GM23338 (cell line): ENCODE results near the gene SRPK2. TPM values are rescaled to one million over a fixed set of nuclear protein-coding genes. Genes with fewer than 3 reads are reported as not detected.

Experiments used
- ATAC-seq: fragments of 200-7000 bp; cut with Tn5 transposase; 3 replicates; pipeline ENCODE4 v1.9.1; 2020
- DNase-seq: peaks from one replicate; pipeline ENCODE4 v3.0.0-alpha.2; 2015; ENCODE audit warnings: low spot score
- H2AFZ ChIP-seq: fragments of 200-600 bp; sonication (generic); 2 replicates; pipeline ENCODE4 v1.8.0; 2016; ENCODE audit warnings: antibody characterized with exemption, mild to moderate bottlenecking, moderate library complexity
- H3F3A ChIP-seq: fragments of 200-600 bp; sonication (generic); replicated peaks from 2 replicates; pipeline ENCODE4 v1.8.0; 2017; ENCODE audit warnings: antibody characterized with exemption, mixed run types, low read depth
- H3K27ac ChIP-seq: fragments of 200-600 bp; sonication (generic); 2 replicates; pipeline ENCODE4 v1.6.1; 2016; ENCODE audit warnings: low read depth
- H3K27me3 ChIP-seq: fragments of 200-600 bp; sonication (generic); 2 replicates; pipeline ENCODE4 v1.8.0; 2016; ENCODE audit warnings: mild to moderate bottlenecking, mixed run types, moderate library complexity; ENCODE audit not compliant: insufficient read depth
- H3K36me3 ChIP-seq: fragments of 200-600 bp; sonication (generic); 2 replicates; pipeline ENCODE4 v1.8.0; 2016; ENCODE audit warnings: mild to moderate bottlenecking; ENCODE audit not compliant: insufficient read depth
- H3K4me1 ChIP-seq: fragments of 200-600 bp; sonication (generic); 2 replicates; pipeline ENCODE4 v1.8.0; 2016; ENCODE audit warnings: mild to moderate bottlenecking, moderate library complexity; ENCODE audit not compliant: insufficient read depth
- H3K4me2 ChIP-seq: fragments of 200-600 bp; sonication (generic); 2 replicates; pipeline ENCODE4 v1.7.1; 2017; ENCODE audit warnings: mixed run types
- H3K4me3 ChIP-seq: fragments of 200-600 bp; sonication (generic); 2 replicates; pipeline ENCODE4 v1.6.1; 2016; ENCODE audit warnings: mixed run types
- H3K79me2 ChIP-seq: fragments of 200-600 bp; sonication (generic); replicated peaks from 2 replicates; pipeline ENCODE4 v1.8.0; 2017; ENCODE audit warnings: mild to moderate bottlenecking; ENCODE audit not compliant: insufficient read depth
- H3K9me2 ChIP-seq: fragments of 200-600 bp; sonication (generic); 2 replicates; pipeline ENCODE4 v1.8.0; 2017; ENCODE audit not compliant: insufficient read depth
- H4K20me1 ChIP-seq: fragments of 200-600 bp; sonication (generic); replicated peaks from 2 replicates; pipeline ENCODE4 v1.8.0; 2017; ENCODE audit warnings: mild to moderate bottlenecking; ENCODE audit not compliant: insufficient read depth
- H3K27ac Mint-ChIP-seq: 2 replicates; pipeline ENCODE4 v1.8.0; 2020; ENCODE audit warnings: inconsistent platforms, mild to moderate bottlenecking, moderate library complexity, mixed read lengths
- H3K27me3 Mint-ChIP-seq: 3 replicates; pipeline ENCODE4 v1.8.0; 2022; ENCODE audit warnings: low read depth, mild to moderate bottlenecking, moderate library complexity, mixed read lengths, inconsistent platforms; ENCODE audit not compliant: insufficient read depth, poor library complexity
- H3K36me3 Mint-ChIP-seq: 3 replicates; pipeline ENCODE4 v1.8.0; 2021; ENCODE audit warnings: low read depth, mild to moderate bottlenecking, inconsistent platforms, moderate library complexity, mixed read lengths
- H3K4me1 Mint-ChIP-seq: 3 replicates; pipeline ENCODE4 v1.8.0; 2020; ENCODE audit warnings: mild to moderate bottlenecking, inconsistent platforms, mixed read lengths
- H3K4me3 Mint-ChIP-seq: 3 replicates; pipeline ENCODE4 v1.8.0; 2021; ENCODE audit warnings: moderate library complexity, mild to moderate bottlenecking, inconsistent platforms, mixed read lengths
- H3K9me3 Mint-ChIP-seq: 3 replicates; pipeline ENCODE4 v1.8.0; 2020; ENCODE audit warnings: moderate library complexity, mild to moderate bottlenecking, inconsistent platforms, mixed read lengths
- EZH2phosphoT487 ChIP-seq: fragments of 200-600 bp; sonication (generic); IDR thresholded peaks from one replicate; pipeline ENCODE4 v1.8.1; 2018; ENCODE audit warnings: antibody characterized with exemption; ENCODE audit not compliant: unreplicated experiment
- JUNB ChIP-seq: IDR thresholded peaks from one replicate; pipeline ENCODE4 v1.6.1; 2016; ENCODE audit warnings: antibody characterized with exemption; ENCODE audit not compliant: unreplicated experiment
- POLR2AphosphoS5 ChIP-seq: IDR thresholded peaks from 2 replicates; pipeline ENCODE4 v1.6.1; 2016; ENCODE audit warnings: antibody characterized with exemption, low read depth
- STAT1 ChIP-seq: IDR thresholded peaks from one replicate; pipeline ENCODE4 v1.6.1; 2016; ENCODE audit warnings: antibody characterized with exemption; ENCODE audit not compliant: unreplicated experiment
- polyA plus RNA-seq: library from polyadenylated mRNA; unstranded; fragments of >200 nt; fragmentation: Nextera tagmentation; extraction: Ambion mirVana; gene quantifications from 2 replicates; pipeline ENCODE4 v1.2.1, GENCODE V29; 2016
- total RNA-seq: library from RNA; depleted of rRNA; stranded (reverse); fragments of >200 nt; shearing (Covaris generic); gene quantifications from 2 replicates; pipeline ENCODE4 v1.2.3, GENCODE V29; 2014
- TF ChIP-seq, protein P1 (sequence below): fragments of 250-450 bp; sonication (Bioruptor Pico); IDR thresholded peaks from 2 replicates; pipeline ENCODE4 v1.5.0; 2020; ENCODE audit warnings: mild to moderate bottlenecking, moderate library complexity
- TF ChIP-seq, protein P2 (sequence below), 2 experiments: fragments of 200-600 bp in 1 of 2; sonication (generic) in 1 of 2; conservative IDR thresholded peaks; 2 replicates each; pipeline versions ENCODE4 v1.5.1 to v1.6.1; 2016 to 2017; ENCODE audit warnings: antibody characterized with exemption in 2 of 2, low read depth in 2 of 2, mild to moderate bottlenecking in 2 of 2, moderate library complexity in 1 of 2
- TF ChIP-seq, protein P3 (sequence below): IDR thresholded peaks from 2 replicates; pipeline ENCODE4 v1.6.1; 2016; ENCODE audit warnings: antibody characterized with exemption

SRPK2 gene
- total and polyA plus RNA-seq, 2 experiments from 2014 or later: 66.3 to 91.5 TPM

DNA sequence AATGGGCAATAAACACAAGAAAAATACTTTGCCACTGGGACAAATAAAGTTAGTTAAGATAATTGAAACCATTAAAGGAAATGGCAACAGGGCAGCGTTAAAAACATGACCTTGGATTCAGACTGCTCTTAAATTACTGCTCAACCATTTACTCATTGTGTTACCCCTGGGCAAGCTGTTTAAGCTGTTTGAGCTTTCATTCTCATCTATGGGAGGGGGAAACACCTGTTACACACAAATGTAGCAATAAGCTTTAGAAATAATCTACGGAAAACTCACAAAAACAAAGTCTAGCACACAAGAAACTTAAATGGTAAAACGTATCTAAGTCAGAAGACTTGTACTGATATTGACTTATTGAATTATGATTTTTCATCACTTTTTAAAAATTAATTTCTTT lies 237.6 kb downstream of the SRPK2 start (continued):
- TF ChIP-seq, protein P1, sequence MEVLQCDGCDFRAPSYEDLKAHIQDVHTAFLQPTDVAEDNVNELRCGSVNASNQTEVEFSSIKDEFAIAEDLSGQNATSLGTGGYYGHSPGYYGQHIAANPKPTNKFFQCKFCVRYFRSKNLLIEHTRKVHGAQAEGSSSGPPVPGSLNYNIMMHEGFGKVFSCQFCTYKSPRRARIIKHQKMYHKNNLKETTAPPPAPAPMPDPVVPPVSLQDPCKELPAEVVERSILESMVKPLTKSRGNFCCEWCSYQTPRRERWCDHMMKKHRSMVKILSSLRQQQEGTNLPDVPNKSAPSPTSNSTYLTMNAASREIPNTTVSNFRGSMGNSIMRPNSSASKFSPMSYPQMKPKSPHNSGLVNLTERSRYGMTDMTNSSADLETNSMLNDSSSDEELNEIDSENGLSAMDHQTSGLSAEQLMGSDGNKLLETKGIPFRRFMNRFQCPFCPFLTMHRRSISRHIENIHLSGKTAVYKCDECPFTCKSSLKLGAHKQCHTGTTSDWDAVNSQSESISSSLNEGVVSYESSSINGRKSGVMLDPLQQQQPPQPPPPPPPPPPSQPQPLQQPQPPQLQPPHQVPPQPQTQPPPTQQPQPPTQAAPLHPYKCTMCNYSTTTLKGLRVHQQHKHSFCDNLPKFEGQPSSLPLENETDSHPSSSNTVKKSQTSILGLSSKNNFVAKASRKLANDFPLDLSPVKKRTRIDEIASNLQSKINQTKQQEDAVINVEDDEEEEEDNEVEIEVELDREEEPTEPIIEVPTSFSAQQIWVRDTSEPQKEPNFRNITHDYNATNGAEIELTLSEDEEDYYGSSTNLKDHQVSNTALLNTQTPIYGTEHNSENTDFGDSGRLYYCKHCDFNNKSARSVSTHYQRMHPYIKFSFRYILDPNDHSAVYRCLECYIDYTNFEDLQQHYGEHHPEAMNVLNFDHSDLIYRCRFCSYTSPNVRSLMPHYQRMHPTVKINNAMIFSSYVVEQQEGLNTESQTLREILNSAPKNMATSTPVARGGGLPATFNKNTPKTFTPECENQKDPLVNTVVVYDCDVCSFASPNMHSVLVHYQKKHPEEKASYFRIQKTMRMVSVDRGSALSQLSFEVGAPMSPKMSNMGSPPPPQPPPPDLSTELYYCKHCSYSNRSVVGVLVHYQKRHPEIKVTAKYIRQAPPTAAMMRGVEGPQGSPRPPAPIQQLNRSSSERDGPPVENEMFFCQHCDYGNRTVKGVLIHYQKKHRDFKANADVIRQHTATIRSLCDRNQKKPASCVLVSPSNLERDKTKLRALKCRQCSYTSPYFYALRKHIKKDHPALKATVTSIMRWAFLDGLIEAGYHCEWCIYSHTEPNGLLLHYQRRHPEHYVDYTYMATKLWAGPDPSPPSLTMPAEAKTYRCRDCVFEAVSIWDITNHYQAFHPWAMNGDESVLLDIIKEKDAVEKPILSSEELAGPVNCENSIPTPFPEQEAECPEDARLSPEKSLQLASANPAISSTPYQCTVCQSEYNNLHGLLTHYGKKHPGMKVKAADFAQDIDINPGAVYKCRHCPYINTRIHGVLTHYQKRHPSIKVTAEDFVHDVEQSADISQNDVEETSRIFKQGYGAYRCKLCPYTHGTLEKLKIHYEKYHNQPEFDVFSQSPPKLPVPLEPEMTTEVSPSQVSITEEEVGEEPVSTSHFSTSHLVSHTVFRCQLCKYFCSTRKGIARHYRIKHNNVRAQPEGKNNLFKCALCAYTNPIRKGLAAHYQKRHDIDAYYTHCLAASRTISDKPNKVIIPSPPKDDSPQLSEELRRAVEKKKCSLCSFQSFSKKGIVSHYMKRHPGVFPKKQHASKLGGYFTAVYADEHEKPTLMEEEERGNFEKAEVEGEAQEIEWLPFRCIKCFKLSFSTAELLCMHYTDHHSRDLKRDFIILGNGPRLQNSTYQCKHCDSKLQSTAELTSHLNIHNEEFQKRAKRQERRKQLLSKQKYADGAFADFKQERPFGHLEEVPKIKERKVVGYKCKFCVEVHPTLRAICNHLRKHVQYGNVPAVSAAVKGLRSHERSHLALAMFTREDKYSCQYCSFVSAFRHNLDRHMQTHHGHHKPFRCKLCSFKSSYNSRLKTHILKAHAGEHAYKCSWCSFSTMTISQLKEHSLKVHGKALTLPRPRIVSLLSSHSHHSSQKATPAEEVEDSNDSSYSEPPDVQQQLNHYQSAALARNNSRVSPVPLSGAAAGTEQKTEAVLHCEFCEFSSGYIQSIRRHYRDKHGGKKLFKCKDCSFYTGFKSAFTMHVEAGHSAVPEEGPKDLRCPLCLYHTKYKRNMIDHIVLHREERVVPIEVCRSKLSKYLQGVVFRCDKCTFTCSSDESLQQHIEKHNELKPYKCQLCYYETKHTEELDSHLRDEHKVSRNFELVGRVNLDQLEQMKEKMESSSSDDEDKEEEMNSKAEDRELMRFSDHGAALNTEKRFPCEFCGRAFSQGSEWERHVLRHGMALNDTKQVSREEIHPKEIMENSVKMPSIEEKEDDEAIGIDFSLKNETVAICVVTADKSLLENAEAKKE (CRISPR knock-in tag): no peak

DNA sequence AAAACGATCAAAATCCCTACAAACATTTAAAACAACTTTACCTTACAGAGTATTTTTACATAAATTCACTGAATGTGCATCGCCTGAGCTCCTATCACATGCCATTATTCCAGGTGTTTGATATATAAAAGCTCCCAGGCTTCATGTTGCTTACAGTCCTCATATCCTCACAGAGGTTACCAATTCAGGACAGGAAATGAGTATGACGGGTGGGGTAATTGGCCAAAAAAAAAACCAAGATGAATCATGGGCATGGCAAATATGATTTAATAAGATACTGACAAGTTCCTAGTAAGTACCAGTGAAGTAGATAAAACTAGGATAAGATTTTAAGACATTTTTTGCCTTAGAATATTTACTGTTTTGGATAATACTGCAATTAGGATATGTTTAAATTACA lies 238.9 kb downstream of the SRPK2 start:
- Mint-ChIP-seq H3K27me3 (no peaks in the 10 kb centered on the region), H3K9me3 (no peaks in the 10 kb centered on the region), H3K4me1 (no peaks in the 10 kb centered on the region), H3K36me3 (no peaks in the 10 kb centered on the region; the same call in 2 of the 3 replicates), H3K27ac (no peak overlapping the region), H3K4me3 (no peak overlapping the region)
- DNase-seq: no peak
- peak overlapping the region; percentile 4 for H3K27ac ChIP-seq
- H3K4me3 ChIP-seq: no peak overlapping the region
- no peaks in the 10 kb centered on the region for H3K4me1 ChIP-seq
- H4K20me1 ChIP-seq: no peaks in the 10 kb centered on the region; the same call in 1 of the 2 replicates
- H3K79me2 ChIP-seq: no peaks in the 10 kb centered on the region; the same call in 1 of the 2 replicates
- H3K4me2 ChIP-seq: no peak overlapping the region
- H3K9me2 ChIP-seq: no peaks in the 10 kb centered on the region
- H3K36me3 ChIP-seq: no peaks in the 10 kb centered on the region
- ATAC-seq: no peak
- no peaks in the 10 kb centered on the region for H3K27me3 ChIP-seq
- no peak overlapping the region for H2AFZ ChIP-seq
- H3F3A ChIP-seq: no peaks in the 10 kb centered on the region
- TF ChIP-seq JUNB: no peak
- TF ChIP-seq, protein P2, sequence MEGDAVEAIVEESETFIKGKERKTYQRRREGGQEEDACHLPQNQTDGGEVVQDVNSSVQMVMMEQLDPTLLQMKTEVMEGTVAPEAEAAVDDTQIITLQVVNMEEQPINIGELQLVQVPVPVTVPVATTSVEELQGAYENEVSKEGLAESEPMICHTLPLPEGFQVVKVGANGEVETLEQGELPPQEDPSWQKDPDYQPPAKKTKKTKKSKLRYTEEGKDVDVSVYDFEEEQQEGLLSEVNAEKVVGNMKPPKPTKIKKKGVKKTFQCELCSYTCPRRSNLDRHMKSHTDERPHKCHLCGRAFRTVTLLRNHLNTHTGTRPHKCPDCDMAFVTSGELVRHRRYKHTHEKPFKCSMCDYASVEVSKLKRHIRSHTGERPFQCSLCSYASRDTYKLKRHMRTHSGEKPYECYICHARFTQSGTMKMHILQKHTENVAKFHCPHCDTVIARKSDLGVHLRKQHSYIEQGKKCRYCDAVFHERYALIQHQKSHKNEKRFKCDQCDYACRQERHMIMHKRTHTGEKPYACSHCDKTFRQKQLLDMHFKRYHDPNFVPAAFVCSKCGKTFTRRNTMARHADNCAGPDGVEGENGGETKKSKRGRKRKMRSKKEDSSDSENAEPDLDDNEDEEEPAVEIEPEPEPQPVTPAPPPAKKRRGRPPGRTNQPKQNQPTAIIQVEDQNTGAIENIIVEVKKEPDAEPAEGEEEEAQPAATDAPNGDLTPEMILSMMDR (conservative IDR thresholded peaks at IDR 0.05; ENCODE audit: low read depth in 2 of 2): no peak
- TF ChIP-seq, protein P1 (CRISPR knock-in tag): no peak
- TF ChIP-seq STAT1: no peak
- no peak for TF ChIP-seq EZH2phosphoT487
- TF ChIP-seq, protein P3, sequence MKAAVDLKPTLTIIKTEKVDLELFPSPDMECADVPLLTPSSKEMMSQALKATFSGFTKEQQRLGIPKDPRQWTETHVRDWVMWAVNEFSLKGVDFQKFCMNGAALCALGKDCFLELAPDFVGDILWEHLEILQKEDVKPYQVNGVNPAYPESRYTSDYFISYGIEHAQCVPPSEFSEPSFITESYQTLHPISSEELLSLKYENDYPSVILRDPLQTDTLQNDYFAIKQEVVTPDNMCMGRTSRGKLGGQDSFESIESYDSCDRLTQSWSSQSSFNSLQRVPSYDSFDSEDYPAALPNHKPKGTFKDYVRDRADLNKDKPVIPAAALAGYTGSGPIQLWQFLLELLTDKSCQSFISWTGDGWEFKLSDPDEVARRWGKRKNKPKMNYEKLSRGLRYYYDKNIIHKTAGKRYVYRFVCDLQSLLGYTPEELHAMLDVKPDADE: no peak
- no peak for TF ChIP-seq POLR2AphosphoS5
